ENCODE data around the gene TRPC4.
"Not testable (repeated sequence)": the region's sequence is repeated elsewhere in the genome, so short reads cannot be mapped to it uniquely, and the experiment has no call there.

The TRPC4 gene

DNA sequence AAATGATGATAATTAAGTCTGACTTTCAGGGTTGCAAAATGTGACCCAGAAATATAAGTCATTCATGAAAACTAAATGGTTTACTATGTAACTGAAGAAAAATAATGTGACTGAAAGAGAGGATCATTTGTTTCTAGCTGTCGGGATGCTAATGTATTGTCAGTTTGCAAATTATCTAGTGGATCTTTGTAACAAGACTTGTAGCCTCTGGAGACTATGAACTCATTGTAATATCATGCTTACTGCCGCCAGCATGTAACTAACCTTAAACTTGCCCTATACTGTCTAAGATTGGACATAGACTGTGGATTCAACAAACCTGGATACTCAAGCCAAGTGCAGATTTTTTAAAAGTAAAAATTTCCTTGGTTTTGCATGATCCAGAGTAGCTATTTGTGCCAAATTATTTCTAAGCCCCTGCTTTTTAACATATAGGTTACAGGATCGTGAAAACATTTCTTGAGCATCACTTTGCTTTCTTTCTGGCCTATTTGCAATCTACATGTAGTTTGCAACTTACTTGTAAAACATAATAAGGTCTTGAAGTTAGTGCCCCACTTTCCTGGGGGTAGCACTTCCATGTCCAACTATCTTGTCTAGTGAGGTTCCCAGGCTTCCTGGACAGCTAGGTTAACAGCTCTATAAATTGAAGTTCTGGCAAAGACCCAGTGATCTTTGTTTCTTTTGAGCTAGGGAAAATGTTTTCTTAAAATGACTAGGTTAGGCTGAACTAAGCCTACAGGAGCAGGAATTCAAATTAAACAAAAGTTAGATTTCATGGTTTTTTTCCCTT, 267.7 kb downstream of the TRPC4 start:
- no peak for DNase-seq (ENCODE audit: low spot score)

DNA sequence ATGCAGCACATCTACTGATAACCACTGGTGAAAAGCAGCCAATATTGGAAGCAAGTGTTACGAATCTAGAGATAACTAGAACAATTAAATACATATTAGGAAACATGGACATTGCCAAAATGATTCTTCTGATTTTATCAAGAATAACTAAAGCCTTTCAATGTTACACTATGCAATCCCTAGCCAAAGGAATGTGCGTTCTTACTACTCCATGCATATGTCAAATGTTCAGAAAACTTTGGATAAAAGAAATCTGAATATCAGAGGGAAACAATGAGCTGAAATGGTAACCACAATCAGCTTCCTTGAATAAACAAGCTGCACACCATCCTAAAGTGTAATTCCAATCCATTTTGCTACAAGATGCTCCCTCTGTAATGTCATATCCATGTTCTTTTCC, 270.1 kb downstream of the TRPC4 start:
- DNase-seq (ENCODE audit: low spot score): no peak

DNA sequence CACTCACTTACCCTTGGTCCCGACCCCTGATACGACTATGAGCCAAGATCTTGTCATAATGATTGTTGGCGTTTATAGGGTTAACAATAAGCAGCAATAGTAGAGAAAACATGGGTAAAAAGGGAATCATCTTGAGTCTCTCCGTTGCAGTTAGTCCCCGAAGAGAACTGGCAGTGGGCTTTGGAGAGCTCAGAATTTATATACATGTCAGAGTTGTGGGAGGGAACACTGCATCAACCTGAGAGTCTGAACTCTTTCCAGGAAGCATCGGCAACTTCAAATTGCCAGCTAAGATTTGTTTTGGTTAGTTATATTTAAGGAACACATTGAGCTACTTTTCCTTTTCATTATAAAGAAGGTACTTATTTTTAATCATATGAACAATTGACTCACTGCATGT, 271.0 kb downstream of the TRPC4 start, which contains the start of gene POSTN:
TSS of gene POSTN (minus strand) at position 172 of the 400 bp plus-strand sequence. CDS start at position 130, 42 bp downstream.
- DNase-seq (ENCODE audit: low spot score): no peak

- DNase-seq (ENCODE audit: low spot score): no peak
Measured at GRCh38 chr13:37597477-37598025, 272.0 kb downstream of the TRPC4 start.

DNA sequence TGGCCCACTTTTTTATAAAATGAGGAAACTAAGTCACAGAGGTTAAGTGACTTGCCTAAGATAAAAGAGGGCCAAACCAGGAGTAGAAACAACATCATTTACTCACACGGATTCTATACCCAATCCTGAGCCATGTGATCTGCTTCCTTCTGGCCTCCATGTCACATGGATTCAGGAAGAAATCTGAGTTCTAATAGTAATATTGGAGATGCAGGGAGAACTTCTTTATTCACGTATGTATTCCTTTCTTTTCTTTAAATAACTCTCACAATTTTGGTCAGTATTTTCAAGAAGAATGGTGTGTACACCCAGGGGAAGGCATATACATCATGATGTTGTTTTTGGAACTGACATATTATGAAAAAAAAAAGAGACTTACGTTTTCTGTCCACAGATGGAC, 272.8 kb downstream of the TRPC4 start:
- no peak for DNase-seq (ENCODE audit: low spot score)

- DNase-seq (ENCODE audit: low spot score): peak; percentile 9
Measured at GRCh38 chr13:37595162-37595561, 274.4 kb downstream of the TRPC4 start.

GRCh38 chr13:37594550-37594949, 275.0 kb downstream of the TRPC4 start:
- no peak for DNase-seq (ENCODE audit: low spot score)

GRCh38 chr13:37589381-37589780, 280.2 kb downstream of the TRPC4 start:
- DNase-seq (ENCODE audit: low spot score): not testable (repeated sequence)

GRCh38 chr13:37587236-37587635, 282.3 kb downstream of the TRPC4 start:
- DNase-seq (ENCODE audit: low spot score): no peak
